Endothelial cell of umbilical vein (primary cell): ENCODE measurements around the gene CUEDC2. TPM values are rescaled to one million over a fixed set of nuclear protein-coding genes. Genes with fewer than 3 reads are reported as not detected.

Experiments
- BruUV-seq: library from RNA; stranded (reverse); fragments of 400-500 nt; replicated peaks from 2 replicates; lab custom pipeline; 2021; lab: Mats Ljungman, UMichigan
- CTCF ChIA-PET: fragments of 300-600, 350-600 bp; sonication (Branson Sonifier 250); formaldehyde crosslinking; loops from one replicate; lab custom pipeline; 2021; ENCODE audit warnings: antibody characterized with exemption, inconsistent platforms; lab: Charles Lee
- POLR2A ChIA-PET: fragments of 300-600, 350-600 bp; sonication (Branson Sonifier 250); formaldehyde crosslinking; loops from one replicate; lab custom pipeline; 2021; ENCODE audit warnings: antibody characterized with exemption, inconsistent platforms; lab: Charles Lee
- DNase-seq: peaks from one replicate; pipeline ENCODE4 v3.0.0-alpha.2; 2011; ENCODE audit warnings: low read depth, low spot score
- FAIRE-seq: peaks from 2 replicates; lab custom pipeline; 2011; peaks lifted over from hg19 to GRCh38; lab: Jason Lieb, UNC
- H2AFZ ChIP-seq: 2 replicates; pipeline ENCODE4 v1.6.0; 2012; ENCODE audit warnings: low read depth, low read length, control low read depth, inconsistent platforms
- H3K27ac ChIP-seq: 2 replicates; pipeline ENCODE4 v1.5.1; 2011; ENCODE audit warnings: low read depth, mild to moderate bottlenecking, control low read depth, low read length, moderate library complexity; ENCODE audit not compliant: insufficient read depth
- H3K27me3 ChIP-seq, 2 experiments: 2 replicates each; pipeline versions ENCODE4 v1.6.0 to v1.6.1; 2011; ENCODE audit warnings: low read length in 2 of 2, mixed read lengths in 1 of 2; ENCODE audit not compliant: control insufficient read depth in 2 of 2, insufficient read depth in 2 of 2
- H3K36me3 ChIP-seq, 2 experiments: 2 replicates in 1 of 2; 3 replicates in 1 of 2; pipeline ENCODE4 v1.5.1; 2011; ENCODE audit warnings: low read length in 2 of 2, mild to moderate bottlenecking in 1 of 2, moderate library complexity in 1 of 2; ENCODE audit not compliant: control insufficient read depth in 2 of 2, insufficient read depth in 2 of 2; ENCODE audit errors: extremely low read depth in 1 of 2
- H3K4me1 ChIP-seq: 3 replicates; pipeline ENCODE4 v1.5.1; 2011; ENCODE audit warnings: mild to moderate bottlenecking, low read length; ENCODE audit not compliant: control insufficient read depth, insufficient read depth; ENCODE audit errors: extremely low read depth
- H3K4me2 ChIP-seq: 2 replicates; pipeline ENCODE4 v1.6.1; 2011; ENCODE audit warnings: low read length, control low read depth, mixed read lengths; ENCODE audit not compliant: insufficient read depth
- H3K4me3 ChIP-seq, 3 experiments: fragments of 200-600 bp in 1 of 3; sonication (generic), shearing (Covaris generic) in 1 of 3; replicated peaks in 1 of 3; 2 replicates each; pipeline ENCODE4 v1.5.1; 2011 to 2016; ENCODE audit warnings: control low read depth in 3 of 3, low read length in 3 of 3, mild to moderate bottlenecking in 2 of 3, inconsistent platforms in 1 of 3, low read depth in 1 of 3, moderate library complexity in 1 of 3; ENCODE audit not compliant: insufficient read depth in 1 of 3
- H3K79me2 ChIP-seq: 2 replicates; pipeline ENCODE4 v1.6.0; 2012; ENCODE audit warnings: low read length, inconsistent platforms; ENCODE audit not compliant: control insufficient read depth, insufficient read depth
- H3K9ac ChIP-seq: replicated peaks from 2 replicates; pipeline ENCODE3; 2011; ENCODE audit warnings: low read length, control low read depth; ENCODE audit not compliant: insufficient read depth; ENCODE audit errors: extremely low read depth
- H3K9me1 ChIP-seq: replicated peaks from 3 replicates; pipeline ENCODE4 v1.6.0; 2011; ENCODE audit warnings: mild to moderate bottlenecking, low read length; ENCODE audit not compliant: control insufficient read depth, insufficient read depth; ENCODE audit errors: extremely low read depth
- H3K9me3 ChIP-seq: replicated peaks from 2 replicates; pipeline ENCODE4 v1.5.1; 2012; ENCODE audit warnings: low read length, inconsistent platforms; ENCODE audit not compliant: control insufficient read depth, insufficient read depth
- H4K20me1 ChIP-seq: replicated peaks from 2 replicates; pipeline ENCODE3; 2011; ENCODE audit warnings: mild to moderate bottlenecking, low read length; ENCODE audit not compliant: control insufficient read depth, insufficient read depth; ENCODE audit errors: extremely low read depth
- CTCF ChIP-seq, 2 donors: IDR thresholded peaks; 1 replicate in 1 of 2; 2 replicates in 1 of 2; pipeline ENCODE4 v1.5.1; 2011; ENCODE audit warnings: low read length in 2 of 2, mild to moderate bottlenecking in 2 of 2, moderate library complexity in 2 of 2, control low read depth in 1 of 2, inconsistent platforms in 1 of 2, low read depth in 1 of 2; ENCODE audit not compliant: insufficient read depth in 1 of 2; ENCODE audit errors: extremely low read depth in 1 of 2
- EZH2 ChIP-seq: IDR thresholded peaks from 2 replicates; pipeline ENCODE4 v1.6.1; 2012; ENCODE audit warnings: borderline replicate concordance, low read depth, mild to moderate bottlenecking, moderate library complexity, low read length, inconsistent platforms; ENCODE audit not compliant: severe bottlenecking
- FOS ChIP-seq: IDR thresholded peaks from 2 replicates; pipeline ENCODE4 v1.6.1; 2011; ENCODE audit warnings: mild to moderate bottlenecking, low read length, moderate library complexity, borderline replicate concordance; ENCODE audit not compliant: insufficient read depth
- GATA2 ChIP-seq: IDR thresholded peaks from 2 replicates; pipeline ENCODE4 v1.7.0; 2011; ENCODE audit warnings: low read depth, mild to moderate bottlenecking, moderate library complexity, mixed read lengths, low read length; ENCODE audit not compliant: insufficient read length, insufficient read depth
- JUN ChIP-seq: IDR thresholded peaks from 2 replicates; pipeline ENCODE4 v1.6.1; 2011; ENCODE audit warnings: borderline replicate concordance, low read depth; ENCODE audit not compliant: insufficient read length, insufficient read depth
- MAX ChIP-seq: IDR thresholded peaks from 2 replicates; pipeline ENCODE4 v1.6.1; 2011; ENCODE audit not compliant: insufficient read depth, insufficient read length
- MYC ChIP-seq: IDR thresholded peaks from one replicate; pipeline ENCODE4 v1.6.1; 2011; ENCODE audit warnings: mild to moderate bottlenecking, low read depth, low read length
- POLR2A ChIP-seq: IDR thresholded peaks from 2 replicates; pipeline ENCODE4 v1.6.1; 2012; ENCODE audit warnings: low read depth, mild to moderate bottlenecking, control low read depth, low read length
- POLR2AphosphoS5 ChIP-seq: IDR thresholded peaks from 2 replicates; pipeline ENCODE4 v1.6.1; 2012; ENCODE audit warnings: low read depth, mild to moderate bottlenecking, control low read depth, low read length, moderate library complexity; ENCODE audit not compliant: insufficient read depth
- dilution Hi-C: fragments of 300-500 bp; cut with MboI; formaldehyde crosslinking; loops from one replicate; pipeline ENCODE4 v1.15.0; 2019; ENCODE audit warnings: low sequenced_read_pairs; ENCODE audit not compliant: extremely low pct_ligation_motif_present
- intact Hi-C: fragments of 100-400 bp; cut with micrococcal nuclease; formaldehyde crosslinking; loops from one replicate; pipeline ENCODE4 v1.10.0; 2022
- polyA plus RNA-seq, 4 experiments: library from polyadenylated mRNA; depleted of rRNA in 3 of 4; stranded (reverse) in 3 of 4; unstranded in 1 of 4; fragments of >200 nt; gene quantifications; 2 replicates each; pipeline versions ENCODE4 v1.2.1 to v1.2.3, GENCODE V29; 2011 to 2012; ENCODE audit warnings: missing spikeins in 1 of 4
- total RNA-seq: library from RNA; stranded (reverse); gene quantifications from 2 replicates; pipeline ENCODE4 v1.2.3, GENCODE V29; 2021

Gene CUEDC2
- total and polyA plus RNA-seq, 2 donors (not counting 3 experiments of a cell fraction or from before 2014, with no cell fraction given): 61.5 to 96.7 TPM

- FAIRE-seq: no peak
- Histone ChIP-seq H3K36me3 (peaks cover 0 to 20% of the 10 kb centered on the region in 2 experiments), H3K9me3 (no peaks in the 10 kb centered on the region), H3K4me1 (peaks cover 3% of the 10 kb centered on the region), H4K20me1 (no peaks in the 10 kb centered on the region), H3K79me2 (no peaks in the 10 kb centered on the region), H3K4me2 (no peak overlapping the region), H3K4me3 (no peak overlapping the region), H3K9me1 (no peaks in the 10 kb centered on the region), H2AFZ (no peak overlapping the region), H3K27ac (no peak overlapping the region), H3K27me3 (peaks cover 16% of the 10 kb centered on the region in 2 experiments), H3K9ac (no peak overlapping the region)
- no TSS peak for BruUV-seq
- ChIA-PET POLR2A (interaction anchor here (0.7 kb wide), 1 partner anchor 169 kb away, joined by 4 read pairs; no protein-coding TSS in a partner anchor), CTCF (interaction anchor here (0.6 to 5.8 kb wide), 19 partner anchors 10 to 260 kb away, joined by 3 to 54 read pairs (median 5); partner anchors contain the start of genes CUEDC2, ELOVL3, FBXL15 and NFKB2)
- TF ChIP-seq POLR2AphosphoS5 (no peak), EZH2 (no peak), MYC (no peak), MAX (no peak), FOS (no peak), GATA2 (no peak), POLR2A (no peak), CTCF (IDR thresholded peaks at IDR 0.05; ENCODE audit: extremely low read depth in 1 of 2, insufficient read depth in 1 of 2, low read depth in 1 of 2, low read length in 2 of 2) (no peak), JUN (no peak)
- dilution Hi-C loops (no loop called here), intact Hi-C loops (no loop called here)
- DNase-seq: no peak
Observed at GRCh38 chr10:102404361-102405107, 27.8 kb downstream of the CUEDC2 start.
